HL-60 (cell line): Measurements from ENCODE around the gene CCDC197.

Experiments
- DNase-seq, 2 experiments: peaks; one replicate each; pipeline ENCODE4 v3.0.0-alpha.2; 2010 to 2020; ENCODE audit warnings: low read depth in 1 of 2, low spot score in 1 of 2
- H3K27ac ChIP-seq: fragments of 250-450 bp; sonication (Bioruptor Pico); replicated peaks from 2 replicates; pipeline ENCODE4 v1.5.1; 2020; ENCODE audit warnings: mild to moderate bottlenecking, moderate library complexity
- H3K27me3 ChIP-seq: fragments of 250-450 bp; sonication (Bioruptor Pico); 2 replicates; pipeline ENCODE4 v1.5.1; 2021; ENCODE audit warnings: mild to moderate bottlenecking, moderate library complexity; ENCODE audit not compliant: insufficient read depth, poor library complexity, severe bottlenecking
- H3K4me3 ChIP-seq: replicated peaks from 2 replicates; pipeline ENCODE4 v1.5.1; 2011; ENCODE audit warnings: mild to moderate bottlenecking, control low read depth, low read length; ENCODE audit not compliant: insufficient read depth
- GABPA ChIP-seq: IDR thresholded peaks from 2 replicates; pipeline ENCODE4 v1.6.1; 2012; ENCODE audit warnings: low read depth
- POLR2AphosphoS5 ChIP-seq: IDR thresholded peaks from 2 replicates; pipeline ENCODE4 v1.6.1; 2012; ENCODE audit warnings: low read depth
- SPI1 ChIP-seq: IDR thresholded peaks from 2 replicates; pipeline ENCODE4 v1.6.1; 2012; ENCODE audit warnings: low read depth, mild to moderate bottlenecking, borderline replicate concordance
- TF ChIP-seq, protein P1 (sequence below): IDR thresholded peaks from one replicate; pipeline ENCODE4 v1.5.1; 2011; ENCODE audit warnings: low read length, control low read depth, inconsistent platforms; ENCODE audit not compliant: insufficient read depth
- TF ChIP-seq, protein P2 (sequence below): IDR thresholded peaks from 2 replicates; pipeline ENCODE4 v1.6.1; 2012; ENCODE audit warnings: low read depth; ENCODE audit not compliant: insufficient replicate concordance

CCDC197 gene

DNA sequence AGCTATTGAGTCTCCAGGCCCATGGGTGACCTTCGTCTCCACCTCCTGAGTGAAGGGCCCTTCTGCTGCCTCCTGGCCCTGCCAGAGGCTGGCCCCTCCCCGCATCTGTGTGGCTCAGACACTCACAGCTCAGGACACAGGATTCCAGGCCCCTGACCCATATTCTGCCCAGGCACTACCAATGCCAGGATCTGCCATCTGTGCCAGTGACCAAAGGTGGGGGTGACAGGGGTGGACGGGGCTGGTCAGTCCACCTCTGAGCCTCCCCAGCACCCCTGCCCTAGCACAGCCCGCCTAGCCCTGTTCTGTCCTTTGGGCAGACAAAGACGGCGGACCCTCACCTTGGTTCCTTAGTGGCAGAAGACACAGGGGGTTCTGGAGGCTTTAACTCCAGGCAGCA is 23.5 kb upstream of the CCDC197 start:
- no peak overlapping the region for H3K4me3 ChIP-seq
- DNase-seq = no peak

DNA sequence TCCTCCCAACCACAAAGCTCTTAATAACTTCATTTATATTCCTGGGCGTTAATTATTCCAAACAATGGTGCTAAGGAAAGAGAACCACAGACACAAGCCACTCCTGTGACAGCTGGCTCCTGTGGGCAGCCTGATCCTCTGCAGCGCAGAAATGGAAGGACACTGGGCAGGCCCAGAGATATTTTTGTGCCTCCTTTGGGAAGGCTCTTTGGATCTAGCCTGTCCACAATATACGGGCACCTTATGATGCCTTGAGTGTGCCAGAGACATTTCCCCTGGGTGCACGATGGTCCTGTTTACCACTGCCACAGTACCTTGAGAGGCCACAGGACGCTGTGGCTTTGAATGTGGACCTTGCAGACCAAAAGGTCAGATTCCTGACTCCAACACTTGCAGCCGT is 22.8 kb upstream of the CCDC197 start:
- H3K4me3 ChIP-seq = no peak overlapping the region
- H3K27ac ChIP-seq = no peak overlapping the region
- no peak for TF ChIP-seq POLR2AphosphoS5
- TF ChIP-seq, protein P1, sequence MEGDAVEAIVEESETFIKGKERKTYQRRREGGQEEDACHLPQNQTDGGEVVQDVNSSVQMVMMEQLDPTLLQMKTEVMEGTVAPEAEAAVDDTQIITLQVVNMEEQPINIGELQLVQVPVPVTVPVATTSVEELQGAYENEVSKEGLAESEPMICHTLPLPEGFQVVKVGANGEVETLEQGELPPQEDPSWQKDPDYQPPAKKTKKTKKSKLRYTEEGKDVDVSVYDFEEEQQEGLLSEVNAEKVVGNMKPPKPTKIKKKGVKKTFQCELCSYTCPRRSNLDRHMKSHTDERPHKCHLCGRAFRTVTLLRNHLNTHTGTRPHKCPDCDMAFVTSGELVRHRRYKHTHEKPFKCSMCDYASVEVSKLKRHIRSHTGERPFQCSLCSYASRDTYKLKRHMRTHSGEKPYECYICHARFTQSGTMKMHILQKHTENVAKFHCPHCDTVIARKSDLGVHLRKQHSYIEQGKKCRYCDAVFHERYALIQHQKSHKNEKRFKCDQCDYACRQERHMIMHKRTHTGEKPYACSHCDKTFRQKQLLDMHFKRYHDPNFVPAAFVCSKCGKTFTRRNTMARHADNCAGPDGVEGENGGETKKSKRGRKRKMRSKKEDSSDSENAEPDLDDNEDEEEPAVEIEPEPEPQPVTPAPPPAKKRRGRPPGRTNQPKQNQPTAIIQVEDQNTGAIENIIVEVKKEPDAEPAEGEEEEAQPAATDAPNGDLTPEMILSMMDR = no peak
- TF ChIP-seq SPI1 = no peak
- no peak for TF ChIP-seq GABPA
- TF ChIP-seq, protein P2, sequence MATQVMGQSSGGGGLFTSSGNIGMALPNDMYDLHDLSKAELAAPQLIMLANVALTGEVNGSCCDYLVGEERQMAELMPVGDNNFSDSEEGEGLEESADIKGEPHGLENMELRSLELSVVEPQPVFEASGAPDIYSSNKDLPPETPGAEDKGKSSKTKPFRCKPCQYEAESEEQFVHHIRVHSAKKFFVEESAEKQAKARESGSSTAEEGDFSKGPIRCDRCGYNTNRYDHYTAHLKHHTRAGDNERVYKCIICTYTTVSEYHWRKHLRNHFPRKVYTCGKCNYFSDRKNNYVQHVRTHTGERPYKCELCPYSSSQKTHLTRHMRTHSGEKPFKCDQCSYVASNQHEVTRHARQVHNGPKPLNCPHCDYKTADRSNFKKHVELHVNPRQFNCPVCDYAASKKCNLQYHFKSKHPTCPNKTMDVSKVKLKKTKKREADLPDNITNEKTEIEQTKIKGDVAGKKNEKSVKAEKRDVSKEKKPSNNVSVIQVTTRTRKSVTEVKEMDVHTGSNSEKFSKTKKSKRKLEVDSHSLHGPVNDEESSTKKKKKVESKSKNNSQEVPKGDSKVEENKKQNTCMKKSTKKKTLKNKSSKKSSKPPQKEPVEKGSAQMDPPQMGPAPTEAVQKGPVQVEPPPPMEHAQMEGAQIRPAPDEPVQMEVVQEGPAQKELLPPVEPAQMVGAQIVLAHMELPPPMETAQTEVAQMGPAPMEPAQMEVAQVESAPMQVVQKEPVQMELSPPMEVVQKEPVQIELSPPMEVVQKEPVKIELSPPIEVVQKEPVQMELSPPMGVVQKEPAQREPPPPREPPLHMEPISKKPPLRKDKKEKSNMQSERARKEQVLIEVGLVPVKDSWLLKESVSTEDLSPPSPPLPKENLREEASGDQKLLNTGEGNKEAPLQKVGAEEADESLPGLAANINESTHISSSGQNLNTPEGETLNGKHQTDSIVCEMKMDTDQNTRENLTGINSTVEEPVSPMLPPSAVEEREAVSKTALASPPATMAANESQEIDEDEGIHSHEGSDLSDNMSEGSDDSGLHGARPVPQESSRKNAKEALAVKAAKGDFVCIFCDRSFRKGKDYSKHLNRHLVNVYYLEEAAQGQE = no peak
- H3K27me3 ChIP-seq = no peaks in the 10 kb centered on the region
- no peak for DNase-seq

More for the DNA sequence above, 23.5 kb upstream of the CCDC197 start:
- Histone ChIP-seq H3K27me3 (no peaks in the 10 kb centered on the region), H3K27ac (no peak overlapping the region)
- TF ChIP-seq, protein P2 = no peak
- TF ChIP-seq POLR2AphosphoS5 (no peak), SPI1 (no peak), GABPA (no peak)
- TF ChIP-seq, protein P1 = no peak

DNA sequence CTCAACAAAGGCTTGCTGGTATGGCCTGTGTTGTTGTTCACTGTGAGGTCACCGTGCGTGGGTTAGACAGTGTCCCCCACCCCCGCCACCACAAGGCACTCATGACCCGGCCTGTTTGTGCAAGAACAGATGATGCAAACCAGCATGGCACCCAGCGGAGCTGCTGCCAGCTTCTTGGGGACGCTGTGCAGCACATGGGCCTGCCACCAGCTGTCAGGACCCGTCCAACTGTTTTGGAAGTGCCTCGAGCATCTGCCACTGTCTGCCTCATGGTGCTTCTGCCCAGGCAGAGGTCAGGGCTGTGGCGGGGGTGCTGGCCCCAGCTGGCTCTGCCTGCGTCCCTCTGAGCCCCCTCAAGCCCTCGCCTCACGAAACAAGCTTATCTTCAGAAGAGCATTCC is 22.3 kb upstream of the CCDC197 start:
- Histone ChIP-seq H3K27me3 (no peaks in the 10 kb centered on the region), H3K4me3 (no peak overlapping the region), H3K27ac (no peak overlapping the region)
- TF ChIP-seq POLR2AphosphoS5 = peak; percentile 69; the same call in 1 of the 2 replicates
- no peak for TF ChIP-seq SPI1
- TF ChIP-seq, protein P1 = no peak
- DNase-seq = peak in 1 of 2 experiments; percentile 74

DNA sequence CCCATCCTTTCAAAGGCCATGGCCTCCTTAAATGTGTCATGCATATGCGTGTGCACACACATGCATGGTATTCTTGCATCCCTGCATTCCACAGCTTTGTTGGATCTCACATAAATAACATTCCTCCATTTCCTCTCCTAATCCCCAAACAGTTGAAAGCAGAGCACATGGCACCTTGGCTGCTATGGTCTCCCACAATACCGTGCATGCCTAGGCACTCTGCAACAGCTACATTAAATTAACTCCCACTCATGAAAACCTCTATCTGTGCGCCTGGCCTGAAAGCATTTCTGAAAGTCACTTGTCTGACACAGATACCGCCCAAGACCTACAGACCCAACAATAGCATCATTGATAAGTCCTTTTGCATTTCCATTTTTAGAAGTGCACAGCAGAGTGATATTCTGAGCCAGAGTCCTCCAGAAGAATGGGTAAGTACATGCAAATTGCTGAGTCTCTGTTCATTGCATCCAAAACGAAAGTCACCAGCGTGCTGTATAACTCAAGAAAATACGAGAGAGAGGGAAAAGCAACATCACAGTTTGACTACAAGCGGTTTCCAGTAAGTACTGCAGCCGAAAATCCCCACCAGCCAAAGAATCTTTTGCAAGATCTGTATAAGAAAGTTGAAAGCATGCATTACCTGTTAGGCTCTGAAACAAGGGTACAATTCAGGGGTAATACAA is 21.2 kb upstream of the CCDC197 start:
- no peak overlapping the region for H3K27ac ChIP-seq
- no peaks in the 10 kb centered on the region for H3K27me3 ChIP-seq
- no peak for DNase-seq
- TF ChIP-seq GABPA (no peak), SPI1 (no peak), POLR2AphosphoS5 (no peak)
- TF ChIP-seq, protein P1 = no peak
- TF ChIP-seq, protein P2 = no peak
- no peak overlapping the region for H3K4me3 ChIP-seq
